K562 (cell line): ENCODE measurements around the gene RBBP5. TPM values are rescaled to one million over a fixed set of nuclear protein-coding genes. Genes with fewer than 3 reads are reported as not detected.

Experiments used
- ATAC-seq: fragments of 200-7000 bp; cut with Tn5 transposase; 3 replicates; pipeline ENCODE4 v1.9.1; 2020; ENCODE audit warnings: moderate library complexity
- BruUV-seq: library from RNA; stranded (reverse); fragments of 400-500 nt; replicated peaks from 2 replicates; lab custom pipeline; 2021; lab: Mats Ljungman, UMichigan
- CTCF ChIA-PET: fragments of 300-600 bp; formaldehyde crosslinking; extraction: SDS; loops from one replicate; lab custom pipeline; 2021; ENCODE audit warnings: low intra/inter-chr PET ratio; lab: Yijun Ruan, JAX
- POLR2A ChIA-PET: fragments of 300-600, 350-650 bp; sonication (Branson Sonifier 250); formaldehyde crosslinking; extraction: SDS; loops from one replicate; lab custom pipeline; 2021; ENCODE audit warnings: antibody characterized with exemption, inconsistent platforms; lab: Yijun Ruan, JAX
- DNase-seq, 4 experiments: peaks; one replicate each; pipeline versions ENCODE4 v3.0.0 to v3.0.0-alpha.2; 2011 to 2018; ENCODE audit warnings: low spot score in 3 of 4, mixed read lengths in 3 of 4; ENCODE audit errors: extremely low read depth in 1 of 4
- FAIRE-seq: peaks from 2 replicates; lab custom pipeline; 2011; peaks lifted over from hg19 to GRCh38; lab: Jason Lieb, UNC
- H2AFZ ChIP-seq: 2 replicates; pipeline ENCODE4 v1.6.0; 2011; ENCODE audit warnings: low read depth, low read length, control low read depth, inconsistent platforms
- H3K27ac ChIP-seq: fragments of 200-600 bp; 3 replicates; pipeline ENCODE4 v1.8.0; 2011; ENCODE audit warnings: low read depth, mild to moderate bottlenecking, control low read depth, inconsistent platforms, low read length, moderate library complexity, mixed read lengths; ENCODE audit errors: extremely low read depth
- H3K27me3 ChIP-seq, 2 experiments: fragments of 300-600 bp in 1 of 2; 2 replicates in 1 of 2; 3 replicates in 1 of 2; pipeline versions ENCODE4 v1.6.0 to v1.8.0; 2011; ENCODE audit warnings: inconsistent platforms in 2 of 2, low read length in 2 of 2, mild to moderate bottlenecking in 1 of 2, mixed read lengths in 1 of 2, moderate library complexity in 1 of 2; ENCODE audit not compliant: control insufficient read depth in 2 of 2, insufficient read depth in 2 of 2
- H3K36me3 ChIP-seq: fragments of 300-600 bp; 3 replicates; pipeline ENCODE4 v1.8.0; 2011; ENCODE audit warnings: mild to moderate bottlenecking, low read length, inconsistent platforms; ENCODE audit not compliant: control insufficient read depth, insufficient read depth
- H3K4me1 ChIP-seq, 2 experiments: fragments of 200-600 bp in 1 of 2; replicated peaks in 1 of 2; 2 replicates in 1 of 2; 3 replicates in 1 of 2; pipeline versions ENCODE4 v1.5.1 to v1.8.0; 2011; ENCODE audit warnings: inconsistent platforms in 2 of 2, low read length in 2 of 2, mild to moderate bottlenecking in 1 of 2, mixed read lengths in 1 of 2, moderate library complexity in 1 of 2; ENCODE audit not compliant: control insufficient read depth in 2 of 2, insufficient read depth in 2 of 2
- H3K4me2 ChIP-seq: 2 replicates; pipeline ENCODE4 v1.6.1; 2011; ENCODE audit warnings: low read length, control low read depth, inconsistent platforms, mixed read lengths; ENCODE audit not compliant: insufficient read depth
- H3K4me3 ChIP-seq: fragments of 200-600 bp; sonication (generic), shearing (Covaris generic); 2 replicates; pipeline ENCODE4 v1.5.1; 2016; ENCODE audit warnings: control low read depth, inconsistent platforms
- H3K79me2 ChIP-seq: fragments of 200-600 bp; 3 replicates; pipeline ENCODE4 v1.8.0; 2011; ENCODE audit warnings: low read length, inconsistent platforms; ENCODE audit not compliant: control insufficient read depth, insufficient read depth
- H3K9ac ChIP-seq, 2 experiments: 2 replicates each; pipeline versions ENCODE4 v1.6.0 to v1.6.1; 2011; ENCODE audit warnings: low read depth in 2 of 2, low read length in 2 of 2, control low read depth in 1 of 2, inconsistent platforms in 1 of 2, mild to moderate bottlenecking in 1 of 2, mixed read lengths in 1 of 2; ENCODE audit not compliant: insufficient read depth in 1 of 2
- H3K9me1 ChIP-seq: one replicate; pipeline ENCODE4 v1.6.0; 2011; ENCODE audit warnings: inconsistent platforms, mild to moderate bottlenecking, low read length, moderate library complexity; ENCODE audit not compliant: control insufficient read depth, insufficient read depth
- H3K9me3 ChIP-seq: replicated peaks from 2 replicates; pipeline ENCODE4 v1.5.1; 2011; ENCODE audit warnings: low read depth, low read length, inconsistent platforms; ENCODE audit not compliant: control insufficient read depth, insufficient read depth
- H4K20me1 ChIP-seq: replicated peaks from 2 replicates; pipeline ENCODE4 v1.6.1; 2011; ENCODE audit warnings: low read length, inconsistent platforms, mixed read lengths; ENCODE audit not compliant: control insufficient read depth, insufficient read depth
- ZNF316 ChIP-seq: fragments of 450-650 bp; IDR thresholded peaks from 2 replicates; pipeline ENCODE4 v1.6.1; 2016
- ZNF584 ChIP-seq: fragments of 200-800 bp; sonication (Bioruptor generic); IDR thresholded peaks from 2 replicates; pipeline ENCODE4 v1.6.1; 2016; ENCODE audit warnings: low read depth, mild to moderate bottlenecking, missing genetic modification characterization, missing compliant biosample characterization
- WGBS: fragments of 100-300 bp; shearing (Covaris generic); methylation state at CpG from one replicate; pipeline ENCODE4 v1.1.6; 2016; ENCODE audit warnings: low coverage, mixed read lengths; ENCODE audit not compliant: insufficient coverage; ENCODE audit errors: missing lambda C conversion rate; 5-methylcytosine and 5-hydroxymethylcytosine counted together
- in situ Hi-C: fragments of 300-500 bp; cut with MboI; formaldehyde crosslinking; loops from 4 replicates; pipeline ENCODE4 v1.15.0; 2018; ENCODE audit warnings: inconsistent platforms, mixed read lengths
- intact Hi-C: fragments of 100-400 bp; cut with micrococcal nuclease; formaldehyde crosslinking; loops from 2 replicates; pipeline ENCODE4 v1.14.2; 2022
- polyA plus RNA-seq, 8 experiments: library from polyadenylated mRNA; depleted of rRNA in 4 of 8; stranded (reverse) in 5 of 8; unstranded in 3 of 8; fragments of >200 nt; fragmentation: Nextera tagmentation in 2 of 8; fragmentation: Illumina TruSeq in 1 of 8; extraction: Ambion mirVana in 2 of 8; extraction: Trizol in 1 of 8; gene quantifications; 2 replicates each; pipeline versions ENCODE4 v1.2.1 to v1.2.3, GENCODE V29; 2011 to 2014; ENCODE audit warnings: inconsistent platforms in 1 of 8, missing spikeins in 1 of 8
- total RNA-seq, 7 experiments: library from RNA; depleted of rRNA in 6 of 7; stranded (reverse); fragments of >200 nt in 6 of 7; fragmentation: Illumina TruSeq in 2 of 7; extraction: Trizol in 2 of 7; gene quantifications; 2 replicates each; pipeline versions ENCODE4 v1.2.1 to v1.2.3, GENCODE V29; 2011 to 2021; ENCODE audit warnings: low replicate concordance in 1 of 7

Gene RBBP5
- total and polyA plus RNA-seq, 9 of the 15 experiments (the other 6 are each of a cell fraction or from before 2014, with no cell fraction given), result 17.2 to 37.4 (median 28.4) TPM

- H3K9ac ChIP-seq, result no peak within 1 kb of the TSS
- BruUV-seq, result no TSS peak
These were observed 78.6 kb downstream of the RBBP5 start, which contains the start of gene CNTN2 for GRCh38 chr1:205042911-205043806. Gene CNTN2 (plus strand): TSS chr1:205043212. CDS start chr1:205053186, 9,974 bp downstream.

More at GRCh38 chr1:205042911-205043806, 78.6 kb downstream of the RBBP5 start, which contains the start of gene CNTN2:
- in situ Hi-C loops, result no loop called here
- H3K79me2 ChIP-seq, result no peaks in the 10 kb centered on the region
- no peak within 1 kb of the TSS for H3K4me3 ChIP-seq
- H3K4me1 ChIP-seq, result peaks cover 0 to 8% of the 10 kb centered on the region in 2 experiments; a peak in 1 of 5 replicates
- H3K4me2 ChIP-seq, result no peak within 1 kb of the TSS
- no peak for TF ChIP-seq ZNF584 (CRISPR knock-in tag)
- TF ChIP-seq ZNF316, result no peak
- ChIA-PET CTCF (no interaction called here), POLR2A (interaction anchor here (0.6 kb wide), 2 partner anchors 190 to 245 kb away, joined by 3 read pairs; no protein-coding TSS in a partner anchor)
- peaks cover 40 to 80% of the 10 kb centered on the region in 2 experiments; a peak in 4 of 5 replicates for H3K27me3 ChIP-seq
- intact Hi-C loops, result no loop called here
- no peaks in the 10 kb centered on the region for H3K9me3 ChIP-seq
- no peak for FAIRE-seq
- peaks cover 26% of the 10 kb centered on the region; the same call in 1 of the 2 replicates for H4K20me1 ChIP-seq
- no peak within 1 kb of the TSS for H2AFZ ChIP-seq
- WGBS, result 2% methylated on average over 44 of the region's 53 CpGs
- H3K27ac ChIP-seq, result no peak within 1 kb of the TSS
- H3K9me1 ChIP-seq, result no peaks in the 10 kb centered on the region
- peak; percentile 43 for ATAC-seq
- H3K36me3 ChIP-seq, result no peaks in the 10 kb centered on the region
- peak in 3 of 4 experiments; percentile 12 to 29 (median 25) for DNase-seq
